HG03469 (cell line): ENCODE results near the gene TRIO.

Source experiments
- ATAC-seq: cut with Tn5 transposase; IDR thresholded peaks from one replicate; pipeline ENCODE4 v1.9.1; 2021; ENCODE audit warnings: mild to moderate bottlenecking, moderate library complexity, moderate number of reproducible peaks; ENCODE audit not compliant: unreplicated experiment

The TRIO gene

GRCh38 chr5:14204785-14205321 is 61.7 kb downstream of the TRIO start:
- no peak for ATAC-seq

- no peak for ATAC-seq
Measured at GRCh38 chr5:14206028-14206725, 63.0 kb downstream of the TRIO start.

GRCh38 chr5:14207428-14207827 is 64.3 kb downstream of the TRIO start:
- peak; percentile 17 for ATAC-seq

GRCh38 chr5:14208071-14209021 is 65.2 kb downstream of the TRIO start:
- ATAC-seq = peak; percentile 42

GRCh38 chr5:14209222-14209822 is 66.2 kb downstream of the TRIO start:
- ATAC-seq = no peak

GRCh38 chr5:14209836-14210235 is 66.7 kb downstream of the TRIO start:
- no peak for ATAC-seq

GRCh38 chr5:14210729-14211128 is 67.6 kb downstream of the TRIO start:
- no peak for ATAC-seq

GRCh38 chr5:14211818-14212803 is 69.0 kb downstream of the TRIO start:
- ATAC-seq = peak; percentile 21

GRCh38 chr5:14212838-14213237 is 69.7 kb downstream of the TRIO start:
- no peak for ATAC-seq

GRCh38 chr5:14213253-14213652 is 70.1 kb downstream of the TRIO start:
- ATAC-seq = no peak

GRCh38 chr5:14213813-14214585 is 70.9 kb downstream of the TRIO start:
- ATAC-seq = no peak

GRCh38 chr5:14215901-14216300 is 72.8 kb downstream of the TRIO start:
- ATAC-seq = no peak

GRCh38 chr5:14216372-14216771 is 73.2 kb downstream of the TRIO start:
- ATAC-seq = no peak

GRCh38 chr5:14216902-14217301 is 73.8 kb downstream of the TRIO start:
- ATAC-seq = no peak

GRCh38 chr5:14217587-14217986 is 74.4 kb downstream of the TRIO start:
- ATAC-seq = no peak

GRCh38 chr5:14218011-14218410 is 74.9 kb downstream of the TRIO start:
- no peak for ATAC-seq

- no peak for ATAC-seq
Measured at GRCh38 chr5:14218480-14218879, 75.3 kb downstream of the TRIO start.

GRCh38 chr5:14218897-14219573 is 75.9 kb downstream of the TRIO start:
- no peak for ATAC-seq
